GM23338 (cell line): ENCODE data around the gene CRADD. TPM values are rescaled to one million over a fixed set of nuclear protein-coding genes. Genes with fewer than 3 reads are reported as not detected.
A peak's percentile ranks its signal among the peaks of the same experiment; 100 is the strongest.

Experiments used
- ATAC-seq: fragments of 200-7000 bp; cut with Tn5 transposase; 3 replicates; pipeline ENCODE4 v1.9.1; 2020
- DNase-seq: peaks from one replicate; pipeline ENCODE4 v3.0.0-alpha.2; 2015; ENCODE audit warnings: low spot score
- H2AFZ ChIP-seq: fragments of 200-600 bp; sonication (generic); 2 replicates; pipeline ENCODE4 v1.8.0; 2016; ENCODE audit warnings: antibody characterized with exemption, mild to moderate bottlenecking, moderate library complexity
- H3F3A ChIP-seq: fragments of 200-600 bp; sonication (generic); replicated peaks from 2 replicates; pipeline ENCODE4 v1.8.0; 2017; ENCODE audit warnings: antibody characterized with exemption, mixed run types, low read depth
- H3K27ac ChIP-seq: fragments of 200-600 bp; sonication (generic); 2 replicates; pipeline ENCODE4 v1.6.1; 2016; ENCODE audit warnings: low read depth
- H3K27me3 ChIP-seq: fragments of 200-600 bp; sonication (generic); 2 replicates; pipeline ENCODE4 v1.8.0; 2016; ENCODE audit warnings: mild to moderate bottlenecking, mixed run types, moderate library complexity; ENCODE audit not compliant: insufficient read depth
- H3K36me3 ChIP-seq: fragments of 200-600 bp; sonication (generic); 2 replicates; pipeline ENCODE4 v1.8.0; 2016; ENCODE audit warnings: mild to moderate bottlenecking; ENCODE audit not compliant: insufficient read depth
- H3K4me1 ChIP-seq: fragments of 200-600 bp; sonication (generic); 2 replicates; pipeline ENCODE4 v1.8.0; 2016; ENCODE audit warnings: mild to moderate bottlenecking, moderate library complexity; ENCODE audit not compliant: insufficient read depth
- H3K4me2 ChIP-seq: fragments of 200-600 bp; sonication (generic); 2 replicates; pipeline ENCODE4 v1.7.1; 2017; ENCODE audit warnings: mixed run types
- H3K4me3 ChIP-seq: fragments of 200-600 bp; sonication (generic); 2 replicates; pipeline ENCODE4 v1.6.1; 2016; ENCODE audit warnings: mixed run types
- H3K79me2 ChIP-seq: fragments of 200-600 bp; sonication (generic); replicated peaks from 2 replicates; pipeline ENCODE4 v1.8.0; 2017; ENCODE audit warnings: mild to moderate bottlenecking; ENCODE audit not compliant: insufficient read depth
- H3K9me2 ChIP-seq: fragments of 200-600 bp; sonication (generic); 2 replicates; pipeline ENCODE4 v1.8.0; 2017; ENCODE audit not compliant: insufficient read depth
- H4K20me1 ChIP-seq: fragments of 200-600 bp; sonication (generic); replicated peaks from 2 replicates; pipeline ENCODE4 v1.8.0; 2017; ENCODE audit warnings: mild to moderate bottlenecking; ENCODE audit not compliant: insufficient read depth
- H3K27ac Mint-ChIP-seq: 2 replicates; pipeline ENCODE4 v1.8.0; 2020; ENCODE audit warnings: inconsistent platforms, mild to moderate bottlenecking, moderate library complexity, mixed read lengths
- H3K27me3 Mint-ChIP-seq: 3 replicates; pipeline ENCODE4 v1.8.0; 2022; ENCODE audit warnings: low read depth, mild to moderate bottlenecking, moderate library complexity, mixed read lengths, inconsistent platforms; ENCODE audit not compliant: insufficient read depth, poor library complexity
- H3K36me3 Mint-ChIP-seq: 3 replicates; pipeline ENCODE4 v1.8.0; 2021; ENCODE audit warnings: low read depth, mild to moderate bottlenecking, inconsistent platforms, moderate library complexity, mixed read lengths
- H3K4me1 Mint-ChIP-seq: 3 replicates; pipeline ENCODE4 v1.8.0; 2020; ENCODE audit warnings: mild to moderate bottlenecking, inconsistent platforms, mixed read lengths
- H3K4me3 Mint-ChIP-seq: 3 replicates; pipeline ENCODE4 v1.8.0; 2021; ENCODE audit warnings: moderate library complexity, mild to moderate bottlenecking, inconsistent platforms, mixed read lengths
- H3K9me3 Mint-ChIP-seq: 3 replicates; pipeline ENCODE4 v1.8.0; 2020; ENCODE audit warnings: moderate library complexity, mild to moderate bottlenecking, inconsistent platforms, mixed read lengths
- CREB1 ChIP-seq: fragments of 250-450 bp; sonication (Bioruptor Pico); IDR thresholded peaks from 2 replicates; pipeline ENCODE4 v1.5.0; 2020; ENCODE audit warnings: low read depth, mild to moderate bottlenecking, moderate library complexity
- CTCF ChIP-seq, 2 experiments: fragments of 200-600 bp in 1 of 2; sonication (generic) in 1 of 2; conservative IDR thresholded peaks; 2 replicates each; pipeline versions ENCODE4 v1.5.1 to v1.6.1; 2016 to 2017; ENCODE audit warnings: antibody characterized with exemption in 2 of 2, low read depth in 2 of 2, mild to moderate bottlenecking in 2 of 2, moderate library complexity in 1 of 2
- ETS1 ChIP-seq: IDR thresholded peaks from 2 replicates; pipeline ENCODE4 v1.6.1; 2016; ENCODE audit warnings: antibody characterized with exemption
- EZH2 ChIP-seq: fragments of 200-600 bp; sonication (generic); IDR thresholded peaks from one replicate; pipeline ENCODE4 v1.8.0; 2017; ENCODE audit warnings: antibody characterized with exemption, mild to moderate bottlenecking, low read depth; ENCODE audit not compliant: unreplicated experiment
- EZH2phosphoT487 ChIP-seq: fragments of 200-600 bp; sonication (generic); IDR thresholded peaks from one replicate; pipeline ENCODE4 v1.8.1; 2018; ENCODE audit warnings: antibody characterized with exemption; ENCODE audit not compliant: unreplicated experiment
- JUNB ChIP-seq: IDR thresholded peaks from one replicate; pipeline ENCODE4 v1.6.1; 2016; ENCODE audit warnings: antibody characterized with exemption; ENCODE audit not compliant: unreplicated experiment
- NANOG ChIP-seq: IDR thresholded peaks from 2 replicates; pipeline ENCODE4 v1.6.1; 2016; ENCODE audit warnings: antibody characterized with exemption, borderline replicate concordance
- POLR2AphosphoS5 ChIP-seq: IDR thresholded peaks from 2 replicates; pipeline ENCODE4 v1.6.1; 2016; ENCODE audit warnings: antibody characterized with exemption, low read depth
- REST ChIP-seq: IDR thresholded peaks from one replicate; pipeline ENCODE4 v1.6.1; 2018; ENCODE audit warnings: antibody characterized with exemption; ENCODE audit not compliant: unreplicated experiment
- STAT1 ChIP-seq: IDR thresholded peaks from one replicate; pipeline ENCODE4 v1.6.1; 2016; ENCODE audit warnings: antibody characterized with exemption; ENCODE audit not compliant: unreplicated experiment
- ZNF114 ChIP-seq: fragments of 250-450 bp; sonication (Bioruptor Pico); IDR thresholded peaks from 2 replicates; pipeline ENCODE4 v1.5.0; 2020; ENCODE audit warnings: mild to moderate bottlenecking, moderate library complexity
- ZNF331 ChIP-seq: fragments of 250-450 bp; sonication (Bioruptor Pico); IDR thresholded peaks from 2 replicates; pipeline ENCODE4 v1.5.0; 2020; ENCODE audit warnings: low read depth, mild to moderate bottlenecking, moderate library complexity
- ZNF462 ChIP-seq: fragments of 250-450 bp; sonication (Bioruptor Pico); IDR thresholded peaks from 2 replicates; pipeline ENCODE4 v1.5.0; 2020; ENCODE audit warnings: mild to moderate bottlenecking, moderate library complexity
- polyA plus RNA-seq: library from polyadenylated mRNA; unstranded; fragments of >200 nt; fragmentation: Nextera tagmentation; extraction: Ambion mirVana; gene quantifications from 2 replicates; pipeline ENCODE4 v1.2.1, GENCODE V29; 2016
- total RNA-seq: library from RNA; depleted of rRNA; stranded (reverse); fragments of >200 nt; shearing (Covaris generic); gene quantifications from 2 replicates; pipeline ENCODE4 v1.2.3, GENCODE V29; 2014

CRADD gene
- total and polyA plus RNA-seq, 2 experiments from 2014 or later: 6.3 to 27.9 TPM

- no peaks in the 10 kb centered on the region for H3K79me2 ChIP-seq
- no peaks in the 10 kb centered on the region for H3K4me1 ChIP-seq
- no peaks in the 10 kb centered on the region for H4K20me1 ChIP-seq
- H3K4me2 ChIP-seq: no peak overlapping the region
- no peaks in the 10 kb centered on the region for H3K36me3 ChIP-seq
- H3K27ac ChIP-seq: no peak overlapping the region
- H3K9me2 ChIP-seq: 0 out of 2 replicates have a peak, but pooled peaks cover 4% of the 10 kb centered on the region
- no peaks in the 10 kb centered on the region for H3K27me3 Mint-ChIP-seq
- H3K4me3 ChIP-seq: no peak overlapping the region
- TF ChIP-seq STAT1 (no peak), NANOG (no peak), EZH2phosphoT487 (no peak), POLR2AphosphoS5 (no peak), CREB1 (CRISPR knock-in tag) (no peak), ETS1 (no peak), ZNF462 (CRISPR knock-in tag) (no peak), REST (no peak), JUNB (no peak), ZNF114 (CRISPR knock-in tag) (no peak), CTCF (conservative IDR thresholded peaks at IDR 0.05; ENCODE audit: low read depth in 2 of 2) (no peak), EZH2 (no peak), ZNF331 (no peak)
- H3F3A ChIP-seq: no peaks in the 10 kb centered on the region
- no peaks in the 10 kb centered on the region for H3K4me1 Mint-ChIP-seq
- H3K27ac Mint-ChIP-seq: no peak overlapping the region
- no peak overlapping the region for H3K4me3 Mint-ChIP-seq
- no peaks in the 10 kb centered on the region for H3K27me3 ChIP-seq
- DNase-seq (peak; percentile 30), ATAC-seq (no peak; the same call in 2 of the 3 replicates)
- H3K36me3 Mint-ChIP-seq: no peaks in the 10 kb centered on the region
- H3K9me3 Mint-ChIP-seq: peaks cover 2% of the 10 kb centered on the region; the same call in 1 of the 3 replicates
- peak overlapping the region; percentile 87; the same call in 1 of the 2 replicates for H2AFZ ChIP-seq
Observed at GRCh38 chr12:93653712-93654111, 23.5 kb upstream of the CRADD start.
